ENCODE results near the gene MB21D2.
"Not testable (repeated sequence)": the region's sequence is repeated elsewhere in the genome, so short reads cannot be mapped to it uniquely, and the experiment has no call there.

Gene MB21D2

GRCh38 chr3:192917404-192918274, at the start of gene MB21D2:
Gene MB21D2, minus strand, starts transcription at chr3:192917856. Its CDS starts 16 bp downstream, at chr3:192917840.
- H3K27ac Mint-ChIP-seq = peak within 1 kb of the TSS; percentile 83
- H3K36me3 Mint-ChIP-seq = no peaks in the 10 kb centered on the region
- H3K4me3 Mint-ChIP-seq = peak within 1 kb of the TSS; percentile 93
- peaks cover 37% of the 10 kb centered on the region for H3K27me3 Mint-ChIP-seq
- H3K4me1 Mint-ChIP-seq (ENCODE audit: low read depth) = peaks cover 28% of the 10 kb centered on the region
- no peaks in the 10 kb centered on the region for H3K9me3 Mint-ChIP-seq (ENCODE audit: low read depth)

GRCh38 chr3:192964959-192965719, 47.5 kb upstream of the MB21D2 start:
- H3K36me3 Mint-ChIP-seq; H3K27me3 Mint-ChIP-seq; H3K4me3 Mint-ChIP-seq; H3K9me3 Mint-ChIP-seq (ENCODE audit: low read depth); H3K4me1 Mint-ChIP-seq (ENCODE audit: low read depth); H3K27ac Mint-ChIP-seq: not testable (repeated sequence)

DNA sequence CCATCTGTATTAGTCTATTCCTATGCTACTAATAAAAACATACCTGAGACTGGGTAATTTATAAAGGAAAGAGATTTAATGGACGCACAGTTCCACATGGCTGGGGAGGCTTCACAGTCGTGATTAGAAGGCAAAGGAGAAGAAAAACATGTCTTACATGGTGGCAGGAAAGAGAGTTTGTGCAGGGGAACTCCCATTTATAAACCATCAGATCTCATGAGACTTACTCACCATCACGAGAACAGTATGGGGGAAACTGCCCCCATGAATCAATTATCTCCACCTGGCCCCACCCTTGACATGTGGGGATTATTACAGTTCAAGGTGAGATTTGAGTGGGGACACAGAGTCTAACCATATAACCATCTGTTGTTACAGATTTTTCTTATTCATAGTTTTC, 42.1 kb upstream of the MB21D2 start:
- H3K27ac Mint-ChIP-seq = no peak overlapping the region
- no peaks in the 10 kb centered on the region for H3K27me3 Mint-ChIP-seq
- no peaks in the 10 kb centered on the region for H3K4me1 Mint-ChIP-seq (ENCODE audit: low read depth)
- no peaks in the 10 kb centered on the region for H3K9me3 Mint-ChIP-seq (ENCODE audit: low read depth)
- no peaks in the 10 kb centered on the region for H3K36me3 Mint-ChIP-seq
- no peak overlapping the region for H3K4me3 Mint-ChIP-seq

GRCh38 chr3:192958219-192958872, 40.7 kb upstream of the MB21D2 start:
- Mint-ChIP-seq H3K36me3 (no peaks in the 10 kb centered on the region), H3K4me1 (ENCODE audit: low read depth) (no peaks in the 10 kb centered on the region), H3K27ac (no peak overlapping the region), H3K4me3 (no peak overlapping the region), H3K27me3 (no peaks in the 10 kb centered on the region), H3K9me3 (ENCODE audit: low read depth) (peaks cover 4% of the 10 kb centered on the region)

DNA sequence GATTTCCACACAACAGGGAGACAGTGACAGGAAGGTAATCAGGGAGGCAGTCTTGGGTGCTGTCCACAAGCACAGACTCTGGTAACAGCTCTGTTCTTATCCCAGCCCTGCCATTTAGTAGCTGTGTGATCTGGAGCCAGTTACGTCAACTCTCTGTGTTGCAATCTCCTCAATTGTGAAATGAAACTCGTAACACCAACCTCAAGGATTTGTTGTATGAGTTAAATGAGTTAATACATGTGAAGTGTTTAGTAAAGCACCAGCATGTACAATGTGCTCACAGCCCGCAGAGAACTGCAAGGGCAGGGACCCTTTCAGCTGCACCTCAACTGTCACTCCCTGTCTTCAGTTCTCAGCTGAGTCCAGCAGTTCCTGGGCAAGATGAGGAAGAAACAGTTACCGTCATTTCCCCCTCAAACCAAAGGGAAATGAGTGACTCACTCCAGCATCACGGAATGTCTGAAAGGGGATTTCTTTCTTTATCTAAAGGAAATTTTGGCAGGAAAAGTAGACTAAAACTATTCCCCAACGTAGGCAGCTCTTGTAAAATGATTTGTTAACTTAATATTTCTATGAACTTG, 39.9 kb upstream of the MB21D2 start:
- H3K27ac Mint-ChIP-seq = no peak overlapping the region
- no peaks in the 10 kb centered on the region for H3K36me3 Mint-ChIP-seq
- H3K9me3 Mint-ChIP-seq (ENCODE audit: low read depth) = peaks cover 4% of the 10 kb centered on the region
- H3K27me3 Mint-ChIP-seq = no peaks in the 10 kb centered on the region
- H3K4me1 Mint-ChIP-seq (ENCODE audit: low read depth) = no peaks in the 10 kb centered on the region
- no peak overlapping the region for H3K4me3 Mint-ChIP-seq

- Mint-ChIP-seq H3K27me3 (no peaks in the 10 kb centered on the region), H3K36me3 (no peaks in the 10 kb centered on the region), H3K4me1 (ENCODE audit: low read depth) (no peaks in the 10 kb centered on the region), H3K27ac (no peak overlapping the region), H3K4me3 (no peak overlapping the region), H3K9me3 (ENCODE audit: low read depth) (peaks cover 4% of the 10 kb centered on the region)
Measured at GRCh38 chr3:192953926-192954325, 36.3 kb upstream of the MB21D2 start.

DNA sequence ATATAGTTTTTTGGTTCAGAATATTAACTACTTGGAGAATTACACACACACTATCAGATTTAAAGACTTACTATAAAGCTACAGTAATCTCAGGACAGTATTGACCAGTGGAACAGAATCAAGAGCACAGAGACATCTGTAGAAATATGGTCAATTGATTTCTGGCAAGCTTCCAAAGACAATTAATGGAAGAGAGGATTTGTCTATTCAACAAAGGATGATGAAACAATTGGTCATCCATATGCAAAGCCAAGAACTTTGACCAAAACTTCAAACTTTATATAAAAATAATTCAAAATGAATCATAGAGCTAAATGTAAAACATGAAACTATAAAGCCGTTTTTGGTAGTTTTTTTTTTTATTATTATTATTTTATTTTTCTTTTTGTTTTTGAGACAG, 29.8 kb upstream of the MB21D2 start:
- H3K9me3 Mint-ChIP-seq (ENCODE audit: low read depth) = no peaks in the 10 kb centered on the region
- H3K27me3 Mint-ChIP-seq = no peaks in the 10 kb centered on the region
- no peak overlapping the region for H3K27ac Mint-ChIP-seq
- H3K4me1 Mint-ChIP-seq (ENCODE audit: low read depth) = no peaks in the 10 kb centered on the region
- H3K36me3 Mint-ChIP-seq = no peaks in the 10 kb centered on the region
- H3K4me3 Mint-ChIP-seq = no peak overlapping the region

- H3K27ac Mint-ChIP-seq = no peak overlapping the region
- H3K4me3 Mint-ChIP-seq = no peak overlapping the region
- no peaks in the 10 kb centered on the region for H3K4me1 Mint-ChIP-seq (ENCODE audit: low read depth)
- no peaks in the 10 kb centered on the region for H3K9me3 Mint-ChIP-seq (ENCODE audit: low read depth)
- H3K36me3 Mint-ChIP-seq = no peaks in the 10 kb centered on the region
- H3K27me3 Mint-ChIP-seq = peaks cover 1% of the 10 kb centered on the region
Measured at GRCh38 chr3:192943393-192943792, 25.7 kb upstream of the MB21D2 start.

- Mint-ChIP-seq H3K36me3 (no peaks in the 10 kb centered on the region), H3K4me1 (ENCODE audit: low read depth) (no peaks in the 10 kb centered on the region), H3K4me3 (no peak overlapping the region), H3K9me3 (ENCODE audit: low read depth) (no peaks in the 10 kb centered on the region), H3K27ac (no peak overlapping the region), H3K27me3 (peaks cover 2% of the 10 kb centered on the region)
Measured at GRCh38 chr3:192942625-192943024, 25.0 kb upstream of the MB21D2 start.

- no peaks in the 10 kb centered on the region for H3K36me3 Mint-ChIP-seq
- peaks cover 2% of the 10 kb centered on the region for H3K27me3 Mint-ChIP-seq
Measured at GRCh38 chr3:192940129-192940528, 22.5 kb upstream of the MB21D2 start.

DNA sequence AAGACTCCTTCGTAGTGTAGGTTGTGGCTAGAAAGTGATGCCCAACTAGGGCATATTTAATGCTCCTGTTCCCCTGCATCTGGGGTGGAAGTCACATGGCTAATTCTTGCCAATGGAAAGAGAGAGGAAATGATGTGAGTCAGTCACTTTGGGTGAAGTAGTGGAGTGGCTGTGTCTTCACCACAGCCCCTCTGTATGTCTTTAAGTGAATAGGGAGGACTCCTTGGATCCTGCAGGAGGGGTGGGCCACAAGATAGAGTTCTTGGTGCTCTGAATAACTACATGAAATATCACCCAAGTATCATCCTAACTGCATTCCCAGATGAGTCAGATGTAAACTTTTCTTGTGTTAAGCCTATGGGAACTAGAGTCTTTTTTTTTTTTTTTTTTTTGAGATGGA, 17.8 kb upstream of the MB21D2 start:
- no peaks in the 10 kb centered on the region for H3K36me3 Mint-ChIP-seq
- no peaks in the 10 kb centered on the region for H3K4me1 Mint-ChIP-seq (ENCODE audit: low read depth)
- peaks cover 2% of the 10 kb centered on the region for H3K27me3 Mint-ChIP-seq
- no peaks in the 10 kb centered on the region for H3K9me3 Mint-ChIP-seq (ENCODE audit: low read depth)
- no peak overlapping the region for H3K27ac Mint-ChIP-seq
- no peak overlapping the region for H3K4me3 Mint-ChIP-seq

More at GRCh38 chr3:192940129-192940528, 22.5 kb upstream of the MB21D2 start:
- H3K9me3 Mint-ChIP-seq (ENCODE audit: low read depth) = no peaks in the 10 kb centered on the region
- H3K27ac Mint-ChIP-seq = no peak overlapping the region
- no peak overlapping the region for H3K4me3 Mint-ChIP-seq
- H3K4me1 Mint-ChIP-seq (ENCODE audit: low read depth) = no peaks in the 10 kb centered on the region

DNA sequence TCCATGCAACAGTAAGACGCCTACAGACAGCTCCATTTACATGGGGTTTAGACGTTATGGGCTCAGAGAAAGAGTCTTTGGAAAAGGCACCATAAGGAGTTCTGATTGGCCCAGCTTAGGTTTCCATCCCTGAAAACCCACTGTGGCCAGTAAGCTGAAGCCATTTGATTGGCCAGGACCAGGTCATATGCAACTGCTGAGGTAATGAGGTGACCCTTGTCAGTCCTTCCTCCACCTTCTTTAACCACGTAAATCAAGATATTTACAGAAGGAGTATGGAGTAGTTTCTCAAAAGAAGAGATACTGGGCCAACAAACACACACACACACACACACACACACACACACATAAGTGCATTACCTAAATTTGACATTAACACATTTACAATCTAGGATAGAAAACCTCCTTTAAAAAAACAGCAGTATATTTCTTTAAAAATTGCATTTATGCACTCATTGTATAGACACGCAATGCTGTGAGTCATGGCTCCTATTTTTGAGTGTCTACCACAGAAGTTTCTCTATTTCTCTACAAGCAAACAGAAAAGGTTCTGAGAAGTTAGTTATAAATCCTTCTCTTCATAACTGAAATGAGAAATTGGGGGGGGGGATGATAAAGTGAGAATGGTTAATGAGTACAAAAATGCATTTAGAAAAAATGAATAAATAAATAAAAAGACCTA, 16.3 kb upstream of the MB21D2 start:
- H3K27me3 Mint-ChIP-seq = peaks cover 2% of the 10 kb centered on the region
- no peak overlapping the region for H3K27ac Mint-ChIP-seq
- no peaks in the 10 kb centered on the region for H3K9me3 Mint-ChIP-seq (ENCODE audit: low read depth)
- H3K4me1 Mint-ChIP-seq (ENCODE audit: low read depth) = no peaks in the 10 kb centered on the region
- no peaks in the 10 kb centered on the region for H3K36me3 Mint-ChIP-seq
- H3K4me3 Mint-ChIP-seq = no peak overlapping the region

DNA sequence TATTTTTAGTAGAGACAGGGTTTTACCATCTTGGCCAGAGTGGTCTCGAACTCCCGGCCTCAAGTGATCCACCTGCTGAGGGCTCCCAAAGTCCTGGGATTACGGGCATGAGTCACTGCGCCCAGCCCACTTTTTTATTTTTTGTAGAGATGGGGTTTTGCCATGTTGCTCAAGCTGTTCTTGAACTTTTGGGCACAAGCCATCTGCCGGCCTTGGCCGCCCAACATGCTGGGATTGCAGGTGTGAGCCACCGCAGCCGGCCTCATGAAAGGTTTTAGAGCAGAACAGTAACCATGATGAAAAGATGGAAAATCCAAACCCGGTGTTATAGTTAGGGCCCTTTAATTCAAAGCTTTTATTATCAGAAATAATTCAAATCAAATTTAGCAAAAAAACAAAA, 15.6 kb upstream of the MB21D2 start:
- Mint-ChIP-seq H3K9me3 (ENCODE audit: low read depth) (no peaks in the 10 kb centered on the region), H3K27me3 (no peaks in the 10 kb centered on the region), H3K27ac (no peak overlapping the region), H3K4me1 (ENCODE audit: low read depth) (no peaks in the 10 kb centered on the region), H3K36me3 (no peaks in the 10 kb centered on the region), H3K4me3 (no peak overlapping the region)

- H3K27ac Mint-ChIP-seq = no peak overlapping the region
- H3K27me3 Mint-ChIP-seq = no peaks in the 10 kb centered on the region
- no peaks in the 10 kb centered on the region for H3K4me1 Mint-ChIP-seq (ENCODE audit: low read depth)
Measured at GRCh38 chr3:192931825-192932224, 14.2 kb upstream of the MB21D2 start.

More at GRCh38 chr3:192931825-192932224, 14.2 kb upstream of the MB21D2 start:
- H3K36me3 Mint-ChIP-seq = no peaks in the 10 kb centered on the region
- no peak overlapping the region for H3K4me3 Mint-ChIP-seq
- no peaks in the 10 kb centered on the region for H3K9me3 Mint-ChIP-seq (ENCODE audit: low read depth)

Measured in activated naive CD8-positive, alpha-beta T cell (primary cell).